HEK293 (cell line): ENCODE measurements around the gene BRAT1.

Experiments
- ZNF157 ChIP-seq: fragments of 450-650 bp; formaldehyde crosslinking; IDR thresholded peaks from 2 replicates; pipeline ENCODE4 v1.5.1; 2016; ENCODE audit warnings: missing biosample characterization, missing genetic modification characterization
- ZSCAN16 ChIP-seq: fragments of 450-650 bp; formaldehyde crosslinking; IDR thresholded peaks from 2 replicates; pipeline ENCODE4 v1.5.1; 2016; ENCODE audit warnings: missing biosample characterization, missing genetic modification characterization
- TF ChIP-seq, protein P1 (sequence below): fragments of 450-650 bp; formaldehyde crosslinking; IDR thresholded peaks from 2 replicates; pipeline ENCODE4 v1.5.1; 2016; ENCODE audit warnings: missing biosample characterization, missing genetic modification characterization
- TF ChIP-seq, protein P2 (sequence below): fragments of 450-650 bp; formaldehyde crosslinking; IDR thresholded peaks from 2 replicates; pipeline ENCODE4 v1.5.1; 2016; ENCODE audit warnings: missing biosample characterization, missing genetic modification characterization
- TF ChIP-seq, protein P3 (sequence below): fragments of 450-650 bp; formaldehyde crosslinking; IDR thresholded peaks from 2 replicates; pipeline ENCODE4 v1.5.1; 2017; ENCODE audit warnings: missing biosample characterization, missing genetic modification characterization

DNA sequence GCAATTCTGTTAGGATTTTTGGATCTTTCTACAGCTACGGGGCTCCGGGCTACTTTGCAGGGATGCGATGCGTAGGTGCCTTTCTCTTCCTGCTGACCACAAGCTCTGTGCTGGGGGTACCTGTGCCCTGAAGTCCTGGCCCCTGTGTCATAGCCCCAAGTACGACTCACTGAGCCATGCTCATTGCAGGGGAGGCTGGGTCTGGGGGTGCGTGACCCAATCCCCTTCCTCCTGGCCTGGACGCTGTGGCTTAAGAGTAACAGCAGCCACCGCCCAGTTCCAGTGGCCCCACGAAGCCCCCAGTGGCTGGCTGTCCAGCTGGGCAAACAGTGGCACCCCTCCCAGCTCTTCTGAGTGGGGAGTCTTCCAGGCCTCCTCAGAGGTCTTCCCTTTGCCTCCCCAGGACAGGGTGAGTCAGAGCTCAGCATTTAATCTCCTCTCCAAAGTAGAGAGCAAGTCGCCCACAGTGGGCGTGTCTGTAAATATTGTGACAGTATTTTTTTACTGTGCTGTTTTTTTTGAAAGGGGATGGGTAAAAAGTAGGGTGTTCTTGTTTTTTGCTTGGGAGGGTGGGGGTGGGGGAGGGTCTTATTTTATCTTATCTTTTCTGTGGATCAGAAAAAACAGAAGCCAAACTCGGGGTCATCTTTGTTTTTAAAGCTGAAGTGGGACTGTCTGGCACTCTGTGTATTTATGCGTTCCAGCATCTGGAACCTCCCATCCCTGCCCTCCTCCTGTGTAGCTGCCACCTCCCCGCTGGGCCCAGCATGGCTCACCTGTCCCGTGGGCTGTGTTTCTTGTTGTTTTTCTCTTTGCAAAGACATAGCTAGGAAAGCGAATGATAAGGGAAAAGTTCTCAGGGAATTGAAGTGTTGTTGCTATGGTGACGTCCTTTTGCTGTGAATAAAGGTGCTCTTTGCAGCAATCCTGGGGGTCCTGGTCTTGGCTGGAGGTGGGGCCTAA is 27.5 kb downstream of the BRAT1 start:
- TF ChIP-seq, protein P1, sequence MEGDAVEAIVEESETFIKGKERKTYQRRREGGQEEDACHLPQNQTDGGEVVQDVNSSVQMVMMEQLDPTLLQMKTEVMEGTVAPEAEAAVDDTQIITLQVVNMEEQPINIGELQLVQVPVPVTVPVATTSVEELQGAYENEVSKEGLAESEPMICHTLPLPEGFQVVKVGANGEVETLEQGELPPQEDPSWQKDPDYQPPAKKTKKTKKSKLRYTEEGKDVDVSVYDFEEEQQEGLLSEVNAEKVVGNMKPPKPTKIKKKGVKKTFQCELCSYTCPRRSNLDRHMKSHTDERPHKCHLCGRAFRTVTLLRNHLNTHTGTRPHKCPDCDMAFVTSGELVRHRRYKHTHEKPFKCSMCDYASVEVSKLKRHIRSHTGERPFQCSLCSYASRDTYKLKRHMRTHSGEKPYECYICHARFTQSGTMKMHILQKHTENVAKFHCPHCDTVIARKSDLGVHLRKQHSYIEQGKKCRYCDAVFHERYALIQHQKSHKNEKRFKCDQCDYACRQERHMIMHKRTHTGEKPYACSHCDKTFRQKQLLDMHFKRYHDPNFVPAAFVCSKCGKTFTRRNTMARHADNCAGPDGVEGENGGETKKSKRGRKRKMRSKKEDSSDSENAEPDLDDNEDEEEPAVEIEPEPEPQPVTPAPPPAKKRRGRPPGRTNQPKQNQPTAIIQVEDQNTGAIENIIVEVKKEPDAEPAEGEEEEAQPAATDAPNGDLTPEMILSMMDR (tag by site-specific recombination): no peak
- TF ChIP-seq, protein P2, sequence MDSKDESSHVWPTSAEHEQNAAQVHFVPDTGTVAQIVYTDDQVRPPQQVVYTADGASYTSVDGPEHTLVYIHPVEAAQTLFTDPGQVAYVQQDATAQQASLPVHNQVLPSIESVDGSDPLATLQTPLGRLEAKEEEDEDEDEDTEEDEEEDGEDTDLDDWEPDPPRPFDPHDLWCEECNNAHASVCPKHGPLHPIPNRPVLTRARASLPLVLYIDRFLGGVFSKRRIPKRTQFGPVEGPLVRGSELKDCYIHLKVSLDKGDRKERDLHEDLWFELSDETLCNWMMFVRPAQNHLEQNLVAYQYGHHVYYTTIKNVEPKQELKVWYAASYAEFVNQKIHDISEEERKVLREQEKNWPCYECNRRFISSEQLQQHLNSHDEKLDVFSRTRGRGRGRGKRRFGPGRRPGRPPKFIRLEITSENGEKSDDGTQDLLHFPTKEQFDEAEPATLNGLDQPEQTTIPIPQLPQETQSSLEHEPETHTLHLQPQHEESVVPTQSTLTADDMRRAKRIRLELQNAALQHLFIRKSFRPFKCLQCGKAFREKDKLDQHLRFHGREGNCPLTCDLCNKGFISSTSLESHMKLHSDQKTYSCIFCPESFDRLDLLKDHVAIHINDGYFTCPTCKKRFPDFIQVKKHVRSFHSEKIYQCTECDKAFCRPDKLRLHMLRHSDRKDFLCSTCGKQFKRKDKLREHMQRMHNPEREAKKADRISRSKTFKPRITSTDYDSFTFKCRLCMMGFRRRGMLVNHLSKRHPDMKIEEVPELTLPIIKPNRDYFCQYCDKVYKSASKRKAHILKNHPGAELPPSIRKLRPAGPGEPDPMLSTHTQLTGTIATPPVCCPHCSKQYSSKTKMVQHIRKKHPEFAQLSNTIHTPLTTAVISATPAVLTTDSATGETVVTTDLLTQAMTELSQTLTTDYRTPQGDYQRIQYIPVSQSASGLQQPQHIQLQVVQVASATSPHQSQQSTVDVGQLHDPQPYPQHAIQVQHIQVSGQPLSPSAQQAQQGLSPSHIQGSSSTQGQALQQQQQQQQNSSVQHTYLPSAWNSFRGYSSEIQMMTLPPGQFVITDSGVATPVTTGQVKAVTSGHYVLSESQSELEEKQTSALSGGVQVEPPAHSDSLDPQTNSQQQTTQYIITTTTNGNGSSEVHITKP (tag by site-specific recombination): no peak
- TF ChIP-seq, protein P3, sequence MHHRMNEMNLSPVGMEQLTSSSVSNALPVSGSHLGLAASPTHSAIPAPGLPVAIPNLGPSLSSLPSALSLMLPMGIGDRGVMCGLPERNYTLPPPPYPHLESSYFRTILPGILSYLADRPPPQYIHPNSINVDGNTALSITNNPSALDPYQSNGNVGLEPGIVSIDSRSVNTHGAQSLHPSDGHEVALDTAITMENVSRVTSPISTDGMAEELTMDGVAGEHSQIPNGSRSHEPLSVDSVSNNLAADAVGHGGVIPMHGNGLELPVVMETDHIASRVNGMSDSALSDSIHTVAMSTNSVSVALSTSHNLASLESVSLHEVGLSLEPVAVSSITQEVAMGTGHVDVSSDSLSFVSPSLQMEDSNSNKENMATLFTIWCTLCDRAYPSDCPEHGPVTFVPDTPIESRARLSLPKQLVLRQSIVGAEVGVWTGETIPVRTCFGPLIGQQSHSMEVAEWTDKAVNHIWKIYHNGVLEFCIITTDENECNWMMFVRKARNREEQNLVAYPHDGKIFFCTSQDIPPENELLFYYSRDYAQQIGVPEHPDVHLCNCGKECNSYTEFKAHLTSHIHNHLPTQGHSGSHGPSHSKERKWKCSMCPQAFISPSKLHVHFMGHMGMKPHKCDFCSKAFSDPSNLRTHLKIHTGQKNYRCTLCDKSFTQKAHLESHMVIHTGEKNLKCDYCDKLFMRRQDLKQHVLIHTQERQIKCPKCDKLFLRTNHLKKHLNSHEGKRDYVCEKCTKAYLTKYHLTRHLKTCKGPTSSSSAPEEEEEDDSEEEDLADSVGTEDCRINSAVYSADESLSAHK (tag by site-specific recombination): no peak
- no peak for TF ChIP-seq ZNF157 (tag by site-specific recombination)
- no peak for TF ChIP-seq ZSCAN16
